ENCODE data around the gene RUBCN. TPM values are rescaled to one million over a fixed set of nuclear protein-coding genes. Genes with fewer than 3 reads are reported as not detected.
A peak's percentile ranks its signal among the peaks of the same experiment; 100 is the strongest.

RUBCN gene
- total RNA-seq, 1 donor = 28.1 TPM

- H3K4me3 ChIP-seq (ENCODE audit: low read depth, low read length) = no peak overlapping the region
- no peak for TF ChIP-seq CTCF (IDR thresholded peaks at IDR 0.05; ENCODE audit: insufficient read depth, low read depth, low read length)
- DNase-seq (ENCODE audit: low read depth) = no peak
These were observed 27.6 kb downstream of the RUBCN start for GRCh38 chr3:197709135-197709534.

- no peak for DNase-seq (ENCODE audit: low read depth)
- no peak for TF ChIP-seq CTCF (IDR thresholded peaks at IDR 0.05; ENCODE audit: insufficient read depth, low read depth, low read length)
These were observed 30.0 kb downstream of the RUBCN start for GRCh38 chr3:197706658-197707057.

GRCh38 chr3:197701841-197702240, 34.9 kb downstream of the RUBCN start:
- DNase-seq (ENCODE audit: low read depth) = no peak
- no peak overlapping the region for H3K4me3 ChIP-seq (ENCODE audit: low read depth, low read length)
- TF ChIP-seq CTCF (IDR thresholded peaks at IDR 0.05; ENCODE audit: insufficient read depth, low read depth, low read length) = no peak

More at GRCh38 chr3:197706658-197707057, 30.0 kb downstream of the RUBCN start:
- no peak overlapping the region for H3K4me3 ChIP-seq (ENCODE audit: low read depth, low read length)

- no peak overlapping the region for H3K4me3 ChIP-seq (ENCODE audit: low read depth, low read length)
- peak; percentile 88 for DNase-seq (ENCODE audit: low read depth)
- no peak for TF ChIP-seq CTCF (IDR thresholded peaks at IDR 0.05; ENCODE audit: insufficient read depth, low read depth, low read length)
These were observed 36.6 kb downstream of the RUBCN start for GRCh38 chr3:197700095-197700494.

GRCh38 chr3:197697355-197697754, 39.3 kb downstream of the RUBCN start:
- H3K4me3 ChIP-seq (ENCODE audit: low read depth, low read length) = no peak overlapping the region
- no peak for TF ChIP-seq CTCF (IDR thresholded peaks at IDR 0.05; ENCODE audit: insufficient read depth, low read depth, low read length)
- no peak for DNase-seq (ENCODE audit: low read depth)

GRCh38 chr3:197694251-197694650, 42.5 kb downstream of the RUBCN start:
- DNase-seq (ENCODE audit: low read depth) = no peak
- TF ChIP-seq CTCF (IDR thresholded peaks at IDR 0.05; ENCODE audit: insufficient read depth, low read depth, low read length) = no peak
- H3K4me3 ChIP-seq (ENCODE audit: low read depth, low read length) = no peak overlapping the region

- peak; percentile 75 for DNase-seq (ENCODE audit: low read depth)
- no peak for TF ChIP-seq CTCF (IDR thresholded peaks at IDR 0.05; ENCODE audit: insufficient read depth, low read depth, low read length)
- H3K4me3 ChIP-seq (ENCODE audit: low read depth, low read length) = no peak overlapping the region
These were observed 44.1 kb downstream of the RUBCN start for GRCh38 chr3:197692641-197693040.
